Amniotic epithelial cell (primary cell): ENCODE data around the gene PACS1.

Experiments
- DNase-seq: peaks from one replicate; pipeline ENCODE4 v3.0.0-alpha.2; 2010; ENCODE audit warnings: low read depth

Gene PACS1

DNA sequence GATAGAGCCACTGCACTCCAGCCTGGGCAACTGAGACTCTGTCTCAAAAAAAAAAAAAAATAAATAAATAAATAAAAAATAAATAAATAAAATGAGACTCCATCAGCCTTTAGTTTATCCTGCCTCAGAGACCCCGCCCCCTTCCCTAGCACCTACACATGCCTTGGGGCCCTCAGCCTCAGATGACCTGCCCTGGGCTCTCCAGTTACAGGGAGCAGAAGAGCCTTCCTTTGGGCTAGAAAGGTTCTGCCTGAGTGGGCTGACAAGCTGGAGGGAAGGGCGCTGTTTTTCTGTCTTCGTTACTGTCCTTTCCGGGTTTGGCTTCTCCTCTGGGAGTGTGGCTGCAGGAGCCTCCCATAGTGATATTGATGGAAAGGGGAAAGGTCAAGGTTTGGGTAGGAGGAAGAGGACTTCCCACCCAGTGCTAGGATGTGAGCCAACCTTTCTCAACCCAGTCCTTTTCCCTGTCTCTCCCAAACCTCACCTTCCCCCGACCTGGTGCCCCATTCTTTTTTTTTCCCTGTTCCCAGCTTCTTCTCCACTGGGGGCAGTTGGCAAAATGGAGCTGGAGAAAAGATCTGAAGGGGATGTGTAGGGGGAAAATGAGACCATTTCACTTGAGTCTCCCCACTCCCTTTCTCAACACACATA lies 19.4 kb upstream of the PACS1 start:
- no peak for DNase-seq

DNA sequence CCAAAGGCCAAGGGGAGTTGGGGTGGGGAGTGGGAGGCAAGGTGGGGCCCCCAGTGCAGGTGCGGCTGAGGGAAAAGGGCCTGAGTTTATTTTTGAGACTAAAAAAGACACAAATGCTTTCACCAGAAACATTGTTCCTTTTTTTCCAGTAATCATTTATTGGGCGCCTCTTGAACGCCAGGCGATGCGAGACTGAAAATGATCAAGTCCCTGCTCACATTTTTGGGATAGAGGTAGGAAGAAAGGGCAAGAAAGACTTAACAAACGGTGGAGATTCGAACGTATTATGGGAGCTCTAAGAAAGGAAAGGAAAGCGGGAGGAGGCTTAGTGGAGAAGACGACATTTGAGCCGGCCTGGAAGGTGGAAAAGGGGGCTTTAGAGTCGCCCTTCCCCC lies 18.7 kb upstream of the PACS1 start:
- DNase-seq, result no peak

DNA sequence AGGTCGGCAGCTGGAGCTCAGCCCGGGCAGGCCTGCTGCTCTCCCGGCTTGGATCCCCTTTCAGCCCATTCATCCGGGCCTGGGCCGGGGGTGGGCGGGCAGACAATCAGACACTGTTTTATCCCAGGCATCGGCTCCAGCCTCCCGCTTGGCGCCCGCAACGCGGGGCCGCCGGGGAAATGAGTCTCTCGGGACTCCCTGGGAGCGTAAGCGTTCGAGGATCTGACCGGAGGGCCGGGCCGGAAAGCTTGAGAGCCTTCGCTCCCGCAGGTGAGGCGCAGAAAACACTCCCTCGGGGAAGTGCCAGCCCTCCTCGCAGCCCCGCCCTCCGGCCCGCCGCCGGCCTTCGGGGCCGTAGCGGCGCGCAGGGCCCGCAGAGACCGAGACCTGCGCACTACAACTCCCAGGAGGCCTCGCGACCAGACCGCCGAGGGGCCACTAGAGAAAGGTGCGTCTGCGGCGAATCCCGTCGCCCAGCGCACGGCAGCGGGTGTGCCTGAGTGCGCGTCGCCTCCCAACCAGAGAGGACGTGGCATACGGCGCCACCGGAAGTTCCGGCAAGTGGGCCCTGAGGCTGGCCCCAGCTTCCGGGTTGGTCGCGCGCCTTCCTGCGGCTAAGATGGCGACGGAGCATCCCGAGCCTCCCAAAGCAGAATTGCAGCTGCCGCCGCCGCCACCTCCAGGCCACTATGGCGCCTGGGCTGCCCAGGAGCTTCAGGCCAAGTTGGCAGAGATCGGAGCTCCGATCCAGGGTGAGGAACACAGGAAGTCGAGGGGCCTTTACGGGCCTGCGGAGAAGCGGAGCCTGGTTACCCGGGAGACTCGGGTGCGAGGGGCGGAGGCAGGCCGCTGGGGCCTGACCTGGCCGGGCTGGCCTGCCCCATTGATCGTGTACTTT lies 18.1 kb upstream of the PACS1 start, which contains the start of gene SF3B2:
Gene SF3B2, plus strand, starts transcription at position 599 of the 898 bp plus-strand sequence. Its CDS starts 21 bp downstream, at position 620.
- DNase-seq, result peak; percentile 99

DNA sequence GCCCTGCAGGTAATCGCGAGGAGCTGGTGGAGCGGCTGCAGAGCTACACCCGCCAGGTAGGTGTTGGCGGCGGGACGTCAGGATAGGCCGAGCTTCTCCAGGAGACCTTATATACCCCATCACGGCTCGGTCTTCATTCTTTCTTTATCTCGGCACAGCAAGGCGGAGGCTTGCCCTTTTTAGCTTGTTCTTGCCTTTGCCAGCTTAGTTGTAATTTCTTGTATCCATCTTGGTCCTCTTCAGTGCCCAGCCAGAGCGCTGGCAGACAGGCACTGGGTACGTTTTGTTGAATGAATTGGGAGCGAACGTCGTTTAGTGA lies 17.4 kb upstream of the PACS1 start:
- DNase-seq, result no peak

DNA sequence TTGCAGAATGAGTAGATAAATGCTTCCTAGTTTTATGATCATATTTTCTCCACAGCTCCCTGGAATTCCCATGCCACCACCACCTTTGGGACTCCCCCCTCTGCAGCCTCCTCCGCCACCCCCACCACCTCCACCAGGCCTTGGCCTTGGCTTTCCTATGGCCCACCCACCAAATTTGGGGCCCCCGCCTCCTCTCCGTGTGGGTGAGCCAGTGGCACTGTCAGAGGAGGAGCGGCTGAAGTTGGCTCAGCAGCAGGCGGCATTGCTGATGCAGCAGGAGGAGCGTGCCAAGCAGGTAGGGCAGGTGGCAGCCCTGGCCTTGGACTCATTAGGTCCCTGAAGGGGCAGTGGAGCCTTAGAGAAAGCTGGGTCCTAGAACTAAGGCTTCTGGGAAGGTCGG lies 15.1 kb upstream of the PACS1 start:
- no peak for DNase-seq

DNA sequence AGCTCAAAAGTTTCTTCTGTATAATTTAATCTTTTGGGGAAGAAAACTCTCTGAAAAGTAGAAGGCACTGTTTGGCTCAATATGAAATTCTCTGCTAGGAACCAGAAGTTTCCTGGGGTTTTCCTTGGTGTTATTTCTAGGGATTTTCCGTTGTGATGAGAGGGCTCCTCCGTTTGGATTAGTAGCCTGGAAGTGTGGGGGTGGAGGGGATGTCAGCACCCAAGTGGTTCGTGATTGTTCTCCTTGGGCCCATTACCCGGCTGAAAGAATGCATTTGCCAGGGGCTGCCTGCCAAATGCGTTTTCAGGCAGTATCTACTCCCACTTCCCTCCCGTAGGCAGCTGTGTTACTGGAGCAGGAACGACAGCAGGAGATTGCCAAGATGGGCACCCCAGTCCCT lies 13.6 kb upstream of the PACS1 start:
- DNase-seq, result no peak

DNA sequence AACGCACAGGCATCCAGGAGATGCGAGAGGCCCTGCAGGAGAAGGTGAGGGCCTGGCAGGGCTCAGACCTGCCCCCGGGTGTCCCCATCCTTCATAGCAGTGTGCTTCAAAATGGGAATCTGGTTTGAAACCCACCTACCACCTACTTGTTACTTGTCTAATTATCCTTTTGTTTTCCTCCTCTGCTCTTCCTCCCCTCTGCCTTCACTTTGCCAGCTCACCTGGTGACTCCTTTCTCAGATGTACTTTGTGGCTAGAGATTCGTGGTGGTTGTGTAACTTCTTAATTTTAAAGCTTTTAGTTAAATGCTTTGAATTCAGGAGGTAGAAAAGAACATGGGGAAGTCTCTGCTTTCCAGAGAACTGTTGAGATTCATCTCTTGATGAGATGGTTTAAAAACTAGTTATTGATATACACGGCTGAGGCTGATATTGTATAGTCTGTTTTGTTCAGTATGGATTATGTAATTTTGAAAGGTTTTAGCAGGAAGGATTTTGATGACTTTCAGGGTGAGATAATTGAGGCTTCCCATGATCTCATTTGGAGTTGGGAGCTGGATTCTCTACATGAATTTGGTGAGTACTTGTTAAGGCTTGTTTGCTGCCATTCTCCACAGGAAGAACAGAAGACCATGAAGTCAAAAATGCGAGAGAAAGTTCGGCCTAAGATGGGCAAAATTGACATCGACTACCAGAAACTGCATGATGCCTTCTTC lies 9.9 kb upstream of the PACS1 start:
- DNase-seq, result no peak

DNA sequence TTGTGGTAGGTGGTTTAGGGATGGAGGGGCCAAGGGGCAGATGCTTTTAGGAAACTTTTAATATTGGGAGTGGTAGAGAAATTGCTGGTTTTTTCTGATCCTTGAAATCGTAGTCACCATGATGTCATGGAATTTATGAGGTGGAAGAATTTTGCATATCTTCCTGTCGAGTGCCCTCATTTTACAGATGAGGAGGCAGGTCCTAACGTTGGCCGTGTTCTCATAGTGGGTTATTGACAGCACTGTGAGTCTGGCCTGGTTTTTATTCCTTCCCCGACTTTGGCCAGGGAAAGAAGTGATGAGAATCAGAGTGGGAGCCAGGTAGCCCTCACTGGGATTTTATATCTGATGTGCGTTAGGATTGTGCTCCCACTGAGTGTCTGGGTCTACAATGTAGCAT lies 8.8 kb upstream of the PACS1 start:
- no peak for DNase-seq

DNA sequence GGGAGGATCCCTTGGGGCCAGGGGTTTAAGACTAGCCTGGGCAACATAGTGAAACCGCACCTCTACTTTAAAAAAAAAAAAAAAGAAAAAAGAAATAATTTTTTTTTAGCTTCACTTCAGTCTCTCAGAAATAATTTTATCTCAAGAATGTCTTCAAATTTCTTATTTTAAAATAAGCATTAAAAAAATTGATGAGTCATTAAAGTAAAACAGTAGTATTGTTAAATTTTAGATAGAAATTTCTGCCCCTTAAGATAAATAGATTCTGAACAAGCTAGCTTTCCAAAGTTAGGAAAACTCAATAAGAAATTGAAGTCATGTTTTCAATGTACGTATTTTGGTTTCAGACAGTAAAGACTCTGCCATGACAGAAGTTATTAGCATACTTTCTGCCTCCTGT lies 7.7 kb upstream of the PACS1 start:
- no peak for DNase-seq

DNA sequence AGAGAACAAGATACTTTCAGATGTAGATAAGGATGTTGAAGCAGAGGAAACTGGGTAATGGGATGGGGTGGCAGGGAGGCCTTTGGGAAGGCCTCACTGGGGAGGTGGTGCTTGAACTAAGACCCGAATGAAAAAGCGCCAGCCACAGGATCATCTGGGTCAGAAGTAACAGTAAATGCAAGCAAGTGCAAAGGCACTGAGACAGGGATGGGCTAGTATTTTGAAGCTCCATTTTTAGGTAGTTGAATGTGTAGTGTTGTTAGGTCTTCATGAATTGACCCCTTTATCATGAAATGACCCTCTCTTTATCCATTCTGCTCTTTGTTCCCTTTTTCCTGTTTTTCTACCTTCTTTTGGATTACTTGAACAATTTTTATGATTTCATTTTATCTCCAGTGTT lies 6.2 kb upstream of the PACS1 start:
- no peak for DNase-seq

DNA sequence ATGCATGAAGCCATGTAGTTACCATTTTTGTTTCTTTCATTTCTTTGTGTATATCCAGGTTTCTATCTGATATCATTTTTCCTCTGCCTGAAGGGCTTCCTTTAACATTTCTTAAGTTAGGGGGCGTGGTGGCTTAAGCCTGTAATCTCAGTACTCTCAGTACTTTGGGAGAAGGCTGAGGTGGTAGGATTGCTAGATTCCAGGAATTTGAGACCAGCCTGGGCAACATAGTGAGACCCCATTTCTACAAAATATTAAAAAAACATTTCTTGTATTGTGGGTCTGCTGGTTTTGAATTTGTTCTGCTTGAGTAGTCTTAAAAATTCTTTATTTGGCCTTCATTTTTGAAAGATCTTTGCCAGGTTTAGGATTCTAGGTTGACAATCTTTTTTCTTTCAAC lies 5.5 kb upstream of the PACS1 start:
- no peak for DNase-seq

DNA sequence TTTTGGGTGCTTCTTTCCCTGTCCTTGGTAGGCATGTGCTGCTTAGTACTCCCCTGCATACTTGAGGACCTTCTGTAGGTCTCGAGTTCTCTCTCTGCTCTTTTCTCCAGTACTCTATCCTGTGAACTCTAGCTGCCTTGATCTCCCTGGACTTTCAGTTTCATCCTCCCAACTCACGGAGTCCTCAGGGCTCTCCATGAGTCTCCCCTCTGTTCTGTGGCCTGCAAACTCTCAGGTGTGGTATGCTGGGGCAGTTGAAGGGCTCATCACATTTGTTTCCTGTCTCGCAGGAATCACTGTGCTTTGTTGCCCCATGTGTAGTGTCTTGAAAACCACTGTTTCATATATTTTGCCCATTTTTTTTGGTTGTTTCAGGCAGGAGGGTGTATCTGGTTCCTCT lies 3.3 kb upstream of the PACS1 start:
- DNase-seq, result no peak

DNA sequence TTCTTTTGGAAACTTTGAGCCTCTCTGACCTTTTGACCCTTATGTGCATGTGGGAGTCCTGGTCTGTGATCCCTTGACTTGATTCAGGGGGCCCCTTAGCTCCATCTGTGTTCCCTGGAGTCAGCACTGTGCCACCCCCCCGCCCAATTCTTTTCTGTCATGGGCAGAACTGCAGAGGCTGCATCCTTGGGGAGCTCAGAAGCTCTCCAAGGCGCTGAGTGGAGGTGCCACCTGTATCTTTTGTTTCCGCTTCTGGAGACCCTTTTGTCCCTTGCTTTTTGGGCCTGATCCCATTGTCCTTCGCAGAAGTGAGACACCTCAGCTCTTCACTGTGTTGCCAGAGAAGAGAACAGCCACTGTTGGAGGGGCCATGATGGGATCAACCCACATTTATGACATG lies 2.4 kb upstream of the PACS1 start:
- DNase-seq, result no peak

DNA sequence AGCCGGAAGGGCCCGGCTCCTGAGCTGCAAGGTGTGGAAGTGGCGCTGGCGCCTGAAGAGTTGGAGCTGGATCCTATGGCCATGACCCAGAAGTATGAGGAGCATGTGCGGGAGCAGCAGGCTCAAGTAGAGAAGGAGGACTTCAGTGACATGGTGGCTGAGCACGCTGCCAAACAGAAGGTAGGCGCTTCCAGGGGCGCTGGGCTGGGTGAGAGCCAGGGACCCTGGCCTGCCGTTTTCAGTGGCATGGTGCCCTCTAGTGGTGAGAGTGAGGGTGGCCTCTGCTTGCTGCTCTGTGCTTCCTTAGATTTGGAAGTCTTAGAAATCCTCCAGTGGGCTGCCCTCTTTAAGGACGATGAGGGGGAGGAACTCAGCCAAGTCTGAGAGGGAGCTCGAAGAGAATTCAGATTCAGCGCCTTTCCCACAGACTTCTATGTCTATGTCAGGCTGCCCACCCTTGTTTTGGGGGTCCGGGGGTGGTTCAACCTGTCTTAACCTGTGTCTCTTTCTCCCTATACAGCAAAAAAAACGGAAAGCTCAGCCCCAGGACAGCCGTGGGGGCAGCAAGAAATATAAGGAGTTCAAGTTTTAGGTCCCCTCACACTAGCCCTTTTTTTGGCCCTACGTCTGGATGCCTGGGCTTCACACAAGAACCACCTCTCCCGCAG lies 1.8 kb upstream of the PACS1 start:
- DNase-seq, result peak; percentile 68

DNA sequence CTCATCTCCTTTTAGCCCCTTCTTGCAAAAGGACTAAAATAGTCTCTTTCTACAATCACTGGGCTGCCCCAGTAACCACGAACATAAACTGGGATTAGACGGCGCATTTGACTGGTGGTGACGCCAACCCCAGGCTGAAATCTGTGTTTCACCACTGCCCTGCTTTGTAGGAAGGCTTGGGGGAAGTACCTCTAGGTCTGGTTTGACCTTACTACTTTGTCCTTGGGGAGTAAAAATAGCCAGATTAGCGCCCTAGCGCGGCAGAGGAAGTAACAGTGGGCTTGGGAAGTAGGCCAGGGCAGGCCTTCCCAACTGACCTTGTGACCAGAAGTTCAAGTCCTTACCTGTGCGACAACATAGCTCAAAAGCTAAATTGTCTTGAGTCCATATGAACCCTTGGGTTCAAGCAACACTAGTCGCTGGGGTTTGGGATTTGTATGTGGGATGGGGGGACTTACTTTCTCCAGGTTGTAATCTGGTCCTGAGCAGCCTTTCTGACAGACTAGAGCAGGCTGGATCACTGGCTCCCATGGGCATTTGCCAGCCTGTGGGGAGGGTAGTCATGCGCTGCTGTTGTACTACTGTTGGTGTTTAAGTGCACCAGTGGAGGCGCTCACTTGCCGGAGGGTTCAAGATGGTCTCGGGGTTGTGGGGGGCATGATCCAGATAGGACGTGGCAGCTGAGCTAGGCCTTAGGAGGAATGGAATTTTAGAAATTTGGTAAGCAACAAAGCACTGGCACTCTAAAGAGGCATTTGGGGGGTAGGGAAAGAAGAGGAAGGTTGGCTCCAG lies 953 bp upstream of the PACS1 start:
- DNase-seq, result peak; percentile 97

DNA sequence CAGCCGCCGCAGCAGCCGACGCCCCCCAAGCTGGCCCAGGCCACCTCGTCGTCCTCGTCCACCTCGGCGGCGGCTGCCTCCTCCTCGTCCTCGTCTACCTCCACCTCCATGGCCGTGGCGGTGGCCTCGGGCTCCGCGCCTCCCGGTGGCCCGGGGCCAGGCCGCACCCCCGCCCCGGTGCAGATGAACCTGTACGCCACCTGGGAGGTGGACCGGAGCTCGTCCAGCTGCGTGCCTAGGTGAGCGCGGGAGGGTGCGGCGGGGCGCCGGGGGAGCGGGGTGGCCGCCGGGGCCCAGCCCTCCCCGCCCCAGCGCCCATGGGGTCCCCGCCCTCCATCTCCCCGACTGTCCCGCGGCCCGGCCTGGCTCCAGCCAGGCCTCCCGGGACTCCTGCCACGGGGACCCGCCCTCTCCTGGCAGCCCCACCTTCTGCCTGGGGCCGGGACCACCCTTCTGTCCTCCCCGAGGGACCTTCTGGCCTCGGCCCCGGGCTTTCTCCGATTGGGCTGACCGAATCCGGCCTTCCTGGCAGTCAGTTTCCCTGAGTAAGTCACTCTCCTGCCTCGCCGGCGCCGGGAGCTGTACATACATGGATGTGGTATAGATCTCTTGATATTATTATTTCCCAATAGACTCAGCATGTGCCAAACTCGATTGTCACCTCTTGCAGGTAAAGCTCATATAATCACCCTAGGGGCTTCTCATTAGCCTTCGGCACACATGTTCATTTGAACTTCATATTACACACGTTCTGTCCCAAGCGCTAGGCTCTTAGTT lies 720 bp downstream of the PACS1 start:
- no peak for DNase-seq

DNA sequence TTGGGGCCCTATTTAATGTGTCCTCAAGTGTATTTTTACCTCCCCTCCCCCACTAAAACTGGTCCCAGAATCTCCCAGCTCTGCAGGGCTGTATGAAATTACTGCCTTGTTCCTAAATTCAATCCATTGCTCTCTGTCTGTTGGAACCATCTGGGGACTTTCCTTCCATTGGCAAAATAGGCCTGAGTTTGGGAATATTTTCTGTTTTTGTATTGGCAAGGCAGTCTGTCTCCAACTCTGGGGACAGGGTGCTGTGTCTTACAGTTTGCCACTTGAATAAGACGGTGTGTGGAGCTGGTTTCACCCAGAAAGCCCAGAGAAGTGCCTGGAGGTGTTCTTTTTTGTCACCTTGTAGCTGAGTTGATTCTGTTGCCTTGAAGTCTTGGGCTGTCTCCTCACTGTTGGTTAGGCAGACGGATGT lies 1.3 kb downstream of the PACS1 start:
- no peak for DNase-seq

DNA sequence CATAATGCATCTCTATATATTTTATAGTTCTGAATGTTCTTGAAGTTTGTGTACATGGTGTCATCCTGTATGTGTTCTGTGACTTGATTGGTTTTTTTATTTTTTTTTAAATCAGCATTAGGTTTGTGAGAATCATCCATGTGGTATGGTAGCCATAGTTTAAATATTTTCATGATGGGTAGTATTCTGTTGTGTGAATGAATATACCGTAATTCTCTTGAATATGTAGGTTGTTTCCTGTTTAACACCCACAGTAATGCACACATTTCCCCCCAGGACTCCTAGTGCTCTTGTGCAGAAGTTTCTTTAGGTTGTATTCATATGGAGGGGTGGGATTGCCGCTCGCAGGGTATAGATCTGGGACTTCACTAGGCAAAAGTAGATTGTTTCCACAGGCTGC lies 2.0 kb downstream of the PACS1 start:
- no peak for DNase-seq

DNA sequence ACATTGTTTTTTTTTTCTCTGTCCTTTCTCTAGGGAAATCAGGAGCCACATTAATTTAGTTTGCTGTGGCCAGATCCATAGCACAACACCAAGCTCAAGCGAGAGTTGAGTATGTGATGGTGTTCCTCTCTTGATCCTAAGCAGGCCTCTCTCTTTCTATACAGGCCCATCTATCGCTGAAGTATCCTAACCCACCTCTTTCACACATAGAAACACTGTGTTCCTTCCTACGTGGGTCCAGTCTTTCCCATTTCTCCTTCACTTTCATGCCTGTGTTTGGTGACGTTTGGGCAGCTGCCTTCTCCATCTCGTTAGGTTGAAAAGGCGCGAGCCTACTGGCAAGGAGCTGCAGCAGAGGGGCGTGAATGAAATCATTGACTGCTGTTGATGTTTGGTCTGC lies 2.4 kb downstream of the PACS1 start:
- no peak for DNase-seq

DNA sequence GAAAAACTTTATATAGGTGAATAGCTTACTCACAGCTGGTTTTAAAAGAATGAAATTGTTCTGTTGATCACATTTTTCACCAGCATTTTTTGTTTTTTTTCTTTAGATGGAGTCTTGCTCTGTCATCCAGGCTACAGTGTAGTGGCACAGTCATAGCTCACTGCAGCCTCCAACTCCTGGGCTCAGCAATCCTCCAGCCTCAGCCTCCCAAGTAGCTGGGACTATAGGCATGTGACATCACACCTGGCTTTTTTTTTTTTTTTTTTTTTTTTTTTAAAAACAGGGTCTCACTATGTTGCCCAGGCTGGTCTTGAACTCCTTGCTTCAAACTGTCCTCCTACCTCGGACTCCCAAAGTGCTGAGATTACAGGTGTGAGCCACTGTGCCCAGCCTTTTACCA lies 3.6 kb downstream of the PACS1 start:
- no peak for DNase-seq

DNA sequence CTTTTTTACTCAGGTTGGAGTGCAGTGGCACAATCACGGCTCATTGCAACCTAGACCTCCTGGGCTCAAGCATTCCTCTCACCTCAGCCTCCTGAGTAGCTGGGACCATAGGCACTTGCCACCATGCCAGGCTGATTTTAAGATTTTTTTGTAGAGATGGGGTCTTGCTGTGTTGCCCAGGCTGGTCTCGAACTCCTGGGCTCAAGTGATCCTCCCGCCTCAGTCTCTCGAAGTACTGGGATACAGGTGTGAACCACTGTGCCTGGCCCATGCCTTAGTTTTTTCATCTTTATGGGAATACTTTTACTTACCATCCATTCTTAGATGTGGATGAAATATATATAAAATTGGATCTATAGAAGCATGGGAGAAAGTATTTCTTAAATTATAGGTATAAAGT lies 5.2 kb downstream of the PACS1 start:
- DNase-seq, result no peak
